Spleen (tissue), 11 donors: Measurements from ENCODE around the gene CCDC92. TPM values are rescaled to one million over a fixed set of nuclear protein-coding genes. Genes with fewer than 3 reads are reported as not detected.

Source experiments
- DNase-seq: peaks from one replicate; pipeline ENCODE4 v3.0.0-alpha.2; 2020
- H3K27ac ChIP-seq, 8 donors: fragments of 200-600 bp; sonication (generic) in 7 of 8; 1 replicate in 4 of 8; 2 replicates in 4 of 8; pipeline versions ENCODE4 v1.5.0 to v1.8.0; 2016 to 2021; ENCODE audit warnings: inconsistent platforms in 4 of 8, mild to moderate bottlenecking in 4 of 8, moderate library complexity in 1 of 8
- H3K27me3 ChIP-seq, 7 donors: fragments of 200-600 bp; sonication (generic) in 6 of 7; replicated peaks in 1 of 7; 1 replicate in 4 of 7; 2 replicates in 3 of 7; pipeline versions ENCODE4 v1.5.0 to v1.8.0; 2016 to 2021; ENCODE audit warnings: inconsistent platforms in 3 of 7, mild to moderate bottlenecking in 1 of 7
- H3K36me3 ChIP-seq, 6 donors: fragments of 200-600 bp; sonication (generic) in 5 of 6; 1 replicate in 4 of 6; 2 replicates in 2 of 6; pipeline versions ENCODE4 v1.5.0 to v1.8.0; 2016 to 2021; ENCODE audit warnings: inconsistent platforms in 2 of 6
- H3K4me1 ChIP-seq, 6 donors: fragments of 200-600 bp; sonication (generic) in 5 of 6; 1 replicate in 3 of 6; 2 replicates in 3 of 6; pipeline versions ENCODE4 v1.5.0 to v1.8.0; 2016 to 2021; ENCODE audit warnings: inconsistent platforms in 3 of 6
- H3K4me3 ChIP-seq, 8 donors: fragments of 200-600 bp; sonication (generic) in 7 of 8; 1 replicate in 4 of 8; 2 replicates in 4 of 8; pipeline versions ENCODE4 v1.5.0 to v1.8.0; 2016 to 2021; ENCODE audit warnings: inconsistent platforms in 4 of 8, mild to moderate bottlenecking in 4 of 8, moderate library complexity in 2 of 8
- H3K9me3 ChIP-seq, 8 donors: fragments of 200-600 bp; sonication (generic) in 7 of 8; 1 replicate in 4 of 8; 2 replicates in 4 of 8; pipeline versions ENCODE4 v1.5.0 to v1.8.0; 2016 to 2021; ENCODE audit warnings: inconsistent platforms in 4 of 8
- CTCF ChIP-seq, 11 experiments: fragments of 200-600 bp in 7 of 11; fragments of 450-650 bp in 4 of 11; sonication (generic) in 4 of 11; IDR thresholded peaks in 8 of 11; conservative IDR thresholded peaks in 3 of 11; 1 replicate in 7 of 11; 2 replicates in 4 of 11; pipeline versions ENCODE4 v1.4.0 to v1.8.0; 2016 to 2021; ENCODE audit warnings: antibody characterized with exemption in 11 of 11, inconsistent platforms in 4 of 11, mild to moderate bottlenecking in 1 of 11
- POLR2A ChIP-seq, 3 donors: fragments of 450-650 bp; IDR thresholded peaks; one replicate each; pipeline ENCODE4 v1.5.1; 2017; ENCODE audit warnings: antibody characterized with exemption in 3 of 3, mild to moderate bottlenecking in 1 of 3
- POLR2AphosphoS5 ChIP-seq, 3 donors: sonication (generic); formaldehyde crosslinking; IDR thresholded peaks; one replicate each; pipeline ENCODE4 v1.5.1; 2017; ENCODE audit warnings: antibody characterized with exemption in 3 of 3
- WGBS, 5 donors: extraction: QIAGEN DNeasy Blood & Tissue Kit in 3 of 5; methylation state at CpG; one replicate each; pipeline versions ENCODE4 v1.1.5 to v1.1.7; 2013 to 2018; 5-methylcytosine and 5-hydroxymethylcytosine counted together
- intact Hi-C: fragments of 100-400 bp; cut with DNase I; formaldehyde crosslinking; loops from one replicate; pipeline ENCODE4 v1.15.0; 2023; ENCODE audit warnings: low total_unique reads
- polyA plus RNA-seq, 3 donors: library from polyadenylated mRNA; stranded (reverse); fragments of 200-250 nt; gene quantifications; one replicate each; pipeline ENCODE4 v1.2.1, GENCODE V29; 2013
- small RNA-seq, 4 donors: library from RNA; depleted of rRNA; stranded (forward); fragments of <200 nt; gene quantifications; one replicate each; pipeline ENCODE3, GENCODE V24; 2016
- total RNA-seq, 7 donors: library from RNA; depleted of rRNA in 3 of 7; stranded (reverse); fragments of >200 nt in 3 of 7; fragmentation: NEBNext Ultra II Directional in 4 of 7; extraction: Animal tissue kit (Norgen Biotek cat#: 25700) in 4 of 7; gene quantifications; one replicate each; pipeline versions ENCODE4 v1.1.0 to v1.2.1, GENCODE V29; 2016 to 2021
- donor health status: healthy with polysubstance abuse.
- donor health status: DM: no; HTN: no; CAD: no; lungs with moderate emphysema.
- donor health status: DM: no; HTN: no; CAD: no.
- donor health status: Bipolar disorder and iron deficiency.
- donor health status: healthy.
- donor health status: DM: no; HTN: no; CAD: no.
- donor health status: DM: yes; HTN: yes; CAD: no.

CCDC92 gene
- total and polyA plus RNA-seq, 10 donors = 16.0 to 36.7 (median 27.8) TPM

GRCh38 chr12:123886931-123887582 lies 85.6 kb downstream of the CCDC92 start:
- Histone ChIP-seq H3K27me3 (peaks cover 0 to 24% (median 0%) of the 10 kb centered on the region in 7 donors), H3K4me3 (no peak overlapping the region), H3K27ac (no peak overlapping the region), H3K9me3 (peaks cover 0 to 10% (median 0%) of the 10 kb centered on the region in 8 donors), H3K4me1 (no peaks in the 10 kb centered on the region), H3K36me3 (no peaks in the 10 kb centered on the region)
- WGBS, 5 donors = 74 to 82% (median 77%) methylated on average over 20 to 22 of the region's 22 CpGs
- intact Hi-C loops = no loop called here
- no peak for DNase-seq
- TF ChIP-seq POLR2AphosphoS5 (IDR thresholded peaks at IDR 0.05) (no peak), CTCF (IDR thresholded peaks at IDR 0.05 in 8 of 11, conservative IDR thresholded peaks at IDR 0.05 in 3 of 11) (no peak), POLR2A (IDR thresholded peaks at IDR 0.05) (no peak)

GRCh38 chr12:123886258-123886657 lies 86.4 kb downstream of the CCDC92 start:
- intact Hi-C loops = no loop called here
- H3K9me3 ChIP-seq = peaks cover 0 to 10% (median 0%) of the 10 kb centered on the region in 8 donors
- 84 to 90% (median 85%) methylated on average over 13 of the region's 13 CpGs for WGBS, 5 donors
- DNase-seq = no peak
- TF ChIP-seq CTCF (IDR thresholded peaks at IDR 0.05 in 8 of 11, conservative IDR thresholded peaks at IDR 0.05 in 3 of 11) (no peak), POLR2AphosphoS5 (IDR thresholded peaks at IDR 0.05) (no peak), POLR2A (IDR thresholded peaks at IDR 0.05) (no peak)
- H3K4me1 ChIP-seq = no peaks in the 10 kb centered on the region
- no peak overlapping the region for H3K27ac ChIP-seq
- H3K27me3 ChIP-seq = peaks cover 0 to 17% (median 0%) of the 10 kb centered on the region in 7 donors
- H3K36me3 ChIP-seq = no peaks in the 10 kb centered on the region
- no peak overlapping the region for H3K4me3 ChIP-seq

Small RNA genes lying within 50 kb of the gene (small RNA-seq; reads per million reads assigned to genes)
- 0 reads per million in 4 donors for gene AC068790.4
- 0 reads per million in 4 donors for gene AC068790.6

Other genes starting within 250 kb of the CCDC92 start
- gene DNAH10, start 210.5 kb downstream of the CCDC92 start, total RNA-seq = 1 to 10 TPM in 3 of 7 donors, under 1 TPM in 3, not detected in 1; 0.26 to 2.2 (median 0.95) TPM
- gene DNAH10, start 210.5 kb downstream of the CCDC92 start, polyA plus RNA-seq = under 1 TPM; 0.23 to 0.35 (median 0.26) TPM
- 10 to 100 TPM; 36.7 to 53.4 (median 49.7) TPM for gene ZNF664, start 384 bp upstream of the CCDC92 start, total RNA-seq
- 10 to 100 TPM; 12.0 to 21.6 (median 13.9) TPM for gene ZNF664, start 384 bp upstream of the CCDC92 start, polyA plus RNA-seq